Measurements from ENCODE around the gene SHISA6. TPM values are rescaled to one million over a fixed set of nuclear protein-coding genes. Genes with fewer than 3 reads are reported as not detected.

SHISA6 gene
- 8.9 TPM for polyA plus RNA-seq (ENCODE audit: insufficient read length)

DNA sequence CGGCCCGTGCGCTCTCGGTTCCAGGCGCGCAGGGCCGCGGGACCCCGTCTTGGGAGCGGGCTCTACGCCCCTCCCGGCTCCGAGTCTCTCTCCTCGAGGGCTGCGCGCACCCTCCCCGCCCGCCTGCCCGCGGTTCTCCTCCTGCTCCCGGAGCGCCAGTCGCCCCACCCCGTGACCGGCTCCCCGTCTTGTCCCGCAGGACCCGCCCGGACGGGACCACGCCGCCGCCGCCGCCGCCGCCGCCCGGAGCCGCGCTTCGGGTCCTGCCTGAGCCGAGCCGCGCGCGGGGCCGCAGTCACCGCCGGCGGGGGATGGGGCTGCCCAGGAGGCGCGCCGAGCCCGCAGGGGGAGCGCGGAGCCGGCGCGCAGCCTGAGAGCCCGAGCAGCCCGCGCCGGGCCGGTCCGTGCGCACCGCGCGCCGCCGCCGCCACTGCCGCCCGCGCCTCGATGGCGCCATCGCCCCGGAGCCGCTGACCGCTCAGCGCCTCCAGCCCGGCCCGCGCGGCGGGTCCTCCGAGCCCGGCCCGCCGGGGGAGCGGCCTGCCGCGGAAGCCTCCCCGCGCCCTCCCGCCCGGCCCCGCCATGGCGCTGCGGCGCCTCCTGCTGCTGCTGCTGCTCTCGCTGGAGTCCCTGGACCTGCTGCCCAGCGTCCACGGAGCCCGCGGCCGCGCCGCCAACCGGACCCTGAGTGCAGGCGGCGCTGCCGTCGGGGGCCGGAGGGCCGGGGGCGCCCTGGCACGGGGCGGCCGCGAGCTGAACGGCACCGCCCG lies at the start of gene SHISA6:
Gene SHISA6, plus strand, starts transcription at position 373 of the 770 bp plus-strand sequence.
- DNase-seq (ENCODE audit: low read depth), result no peak

DNA sequence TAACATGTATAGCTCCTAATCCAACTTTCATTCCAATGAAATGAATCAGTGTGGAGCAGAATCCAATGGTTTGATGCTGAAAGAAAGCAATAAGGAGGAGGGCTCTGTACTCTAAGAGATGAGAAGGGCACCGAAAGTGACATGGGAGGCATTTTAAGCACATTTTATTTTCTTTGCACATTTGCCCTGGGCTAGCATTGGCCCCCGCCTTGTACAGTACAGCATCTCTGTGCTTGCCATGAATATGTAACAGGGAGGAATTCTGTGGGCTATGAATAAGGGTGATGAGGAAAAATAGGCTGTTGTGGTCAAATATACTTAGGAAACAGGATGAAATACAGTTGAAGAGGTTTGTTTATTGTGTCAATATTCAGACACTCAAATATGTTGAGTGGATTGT lies 45.2 kb upstream of the SHISA6 start:
- no peak for DNase-seq (ENCODE audit: low read depth)

DNA sequence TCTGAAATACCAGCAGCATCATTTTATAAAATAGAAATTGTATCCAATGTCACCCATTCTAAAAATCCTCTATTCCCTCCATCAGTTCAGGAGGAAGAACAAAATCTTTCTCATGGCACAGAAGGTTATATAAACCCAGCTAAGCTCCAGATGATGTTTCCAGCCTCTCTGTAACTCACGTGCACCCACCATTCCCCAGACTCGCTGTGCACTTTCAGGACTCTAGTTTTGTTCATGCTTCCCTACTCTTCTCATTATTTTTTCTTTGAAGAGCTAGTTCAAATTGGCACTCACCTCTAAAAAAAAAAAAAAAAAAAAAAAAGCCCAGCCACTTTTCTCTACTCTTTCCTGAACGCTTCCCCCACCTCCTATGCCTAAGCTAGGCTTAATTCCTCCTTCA lies 36.0 kb upstream of the SHISA6 start:
- DNase-seq (ENCODE audit: low read depth), result no peak

DNA sequence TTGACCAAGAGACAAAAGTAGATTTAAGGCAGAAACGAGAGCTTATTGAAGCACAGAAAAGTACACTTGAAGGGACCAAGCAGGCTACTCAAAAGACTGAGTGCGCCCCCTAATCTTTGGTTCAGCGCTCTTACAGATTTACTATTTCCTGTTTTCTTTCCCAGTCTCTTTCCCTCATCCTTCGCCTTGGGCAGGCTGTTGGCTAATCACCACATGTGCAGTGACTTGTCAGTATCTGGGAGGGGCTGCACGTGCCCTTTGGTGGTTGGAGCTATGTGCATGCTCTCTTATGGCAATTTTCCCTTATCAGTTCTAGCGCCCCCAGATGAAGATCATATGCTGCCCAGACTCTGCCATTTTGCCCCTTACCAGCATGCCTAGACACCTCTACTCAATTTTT lies 35.4 kb upstream of the SHISA6 start:
- no peak for DNase-seq (ENCODE audit: low read depth)

DNA sequence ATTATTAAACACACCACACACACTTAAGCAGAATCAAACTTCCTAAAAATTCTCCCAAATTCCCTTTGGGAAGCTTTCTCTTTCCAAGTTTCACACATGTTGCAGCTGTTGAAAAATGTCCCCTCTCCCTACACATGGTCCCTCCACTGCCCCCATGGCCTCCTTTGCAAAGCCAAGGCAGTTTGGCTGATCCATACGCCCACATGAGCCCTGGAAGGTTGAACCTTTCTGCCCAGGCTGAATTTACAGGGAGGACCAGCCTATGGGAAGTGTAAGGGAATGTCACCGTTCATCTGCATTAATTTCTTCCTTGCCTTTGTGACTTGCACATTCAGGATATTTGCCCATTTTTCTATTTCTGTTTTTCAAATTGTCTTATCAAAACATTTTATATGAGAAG lies 31.1 kb upstream of the SHISA6 start:
- no peak for DNase-seq (ENCODE audit: low read depth)

DNA sequence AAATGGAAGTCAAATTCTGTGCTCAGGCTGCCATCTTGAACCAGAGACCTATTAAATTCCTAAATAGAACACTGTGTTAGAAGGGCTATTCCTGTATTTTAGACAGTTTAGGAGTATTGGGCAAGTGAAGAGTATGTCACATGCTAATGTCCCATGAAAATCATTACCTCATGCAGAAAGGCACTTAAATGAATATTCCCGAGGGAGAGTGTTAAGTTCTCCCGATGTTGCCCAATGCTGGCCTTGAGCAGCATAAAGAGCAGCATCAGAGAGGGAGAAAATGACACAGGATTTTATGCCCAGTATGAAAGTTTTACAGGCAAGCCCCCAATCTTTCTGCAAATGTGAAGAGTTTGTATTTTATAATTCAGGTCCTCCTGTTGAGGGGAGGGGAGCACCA lies 28.2 kb upstream of the SHISA6 start:
- no peak for DNase-seq (ENCODE audit: low read depth)

DNA sequence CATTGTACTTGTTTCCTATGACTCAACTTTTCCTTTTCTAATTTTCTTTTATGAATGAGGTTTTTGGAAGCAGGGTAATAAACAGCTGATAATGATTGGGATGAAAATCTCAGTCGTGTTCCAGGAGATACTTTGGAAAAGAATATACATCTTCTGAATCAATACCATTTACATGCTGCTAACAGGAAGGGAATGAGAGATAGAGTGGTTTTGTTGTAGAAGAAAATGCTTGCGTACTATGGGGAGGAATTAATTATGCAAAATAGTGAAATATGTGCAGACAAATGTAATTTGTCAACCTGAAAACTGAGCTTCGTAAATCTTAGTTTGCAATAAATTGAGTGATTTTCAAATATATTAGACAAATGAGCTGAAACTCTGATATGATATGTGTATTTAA lies 24.0 kb upstream of the SHISA6 start:
- DNase-seq (ENCODE audit: low read depth), result no peak

DNA sequence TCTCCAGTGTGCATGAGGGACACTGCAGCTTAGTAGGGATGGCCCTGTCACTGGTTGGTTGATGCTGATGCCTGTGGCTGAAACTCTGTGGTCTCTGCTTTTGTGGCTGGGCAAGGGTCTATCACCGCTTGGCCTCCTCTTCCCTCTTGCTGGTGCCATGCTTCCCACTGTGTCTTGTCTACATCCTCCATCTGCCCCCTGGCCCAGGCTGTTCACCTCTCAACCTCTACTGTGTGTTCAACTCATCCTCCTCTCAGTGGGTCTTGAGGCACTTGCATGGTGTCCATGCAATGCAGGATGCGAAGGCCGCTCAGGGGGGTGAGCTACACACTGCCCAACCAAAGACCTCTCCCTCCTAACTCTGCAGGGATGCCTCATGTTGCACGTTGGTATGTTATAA lies 19.8 kb upstream of the SHISA6 start:
- DNase-seq (ENCODE audit: low read depth), result no peak

DNA sequence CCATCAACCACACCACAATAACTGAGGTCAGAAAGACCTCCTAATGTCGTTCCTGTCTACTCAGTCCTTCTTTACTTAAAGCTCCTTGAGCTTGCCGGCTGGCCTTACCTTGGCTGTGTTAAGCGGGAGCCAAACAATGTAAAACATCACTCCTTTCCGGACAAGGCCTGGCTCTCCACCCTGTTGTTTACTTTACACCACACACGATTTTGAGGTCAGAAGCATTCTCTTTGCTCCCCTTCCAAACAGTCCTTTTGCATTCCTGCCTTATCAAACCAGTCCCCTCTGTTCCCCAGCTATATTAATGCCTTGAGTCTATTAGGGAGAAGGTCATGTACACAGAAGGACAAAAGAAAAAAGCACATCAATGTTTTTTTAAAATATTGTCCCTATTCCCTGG lies 19.3 kb upstream of the SHISA6 start:
- DNase-seq (ENCODE audit: low read depth), result no peak

DNA sequence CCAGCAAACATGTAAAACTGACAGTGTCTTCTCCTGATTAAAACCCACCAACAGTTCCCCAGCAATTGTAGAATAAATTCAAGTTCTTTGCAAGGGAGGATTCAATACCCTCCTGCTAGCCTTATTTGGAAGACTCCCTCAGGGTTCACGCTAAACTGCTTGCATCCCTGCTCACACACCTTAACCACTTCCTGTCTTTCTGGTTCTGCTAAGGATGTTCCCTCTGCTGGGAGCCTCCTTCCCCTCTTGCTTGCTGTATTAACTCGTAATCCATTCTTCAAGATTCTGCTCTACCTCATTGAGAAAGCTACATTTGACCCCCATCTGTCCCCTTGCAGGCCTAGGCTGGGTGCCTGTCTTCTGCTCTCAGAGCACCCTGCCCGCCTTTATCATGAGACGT lies 2.3 kb upstream of the SHISA6 start:
- DNase-seq (ENCODE audit: low read depth), result no peak

DNA sequence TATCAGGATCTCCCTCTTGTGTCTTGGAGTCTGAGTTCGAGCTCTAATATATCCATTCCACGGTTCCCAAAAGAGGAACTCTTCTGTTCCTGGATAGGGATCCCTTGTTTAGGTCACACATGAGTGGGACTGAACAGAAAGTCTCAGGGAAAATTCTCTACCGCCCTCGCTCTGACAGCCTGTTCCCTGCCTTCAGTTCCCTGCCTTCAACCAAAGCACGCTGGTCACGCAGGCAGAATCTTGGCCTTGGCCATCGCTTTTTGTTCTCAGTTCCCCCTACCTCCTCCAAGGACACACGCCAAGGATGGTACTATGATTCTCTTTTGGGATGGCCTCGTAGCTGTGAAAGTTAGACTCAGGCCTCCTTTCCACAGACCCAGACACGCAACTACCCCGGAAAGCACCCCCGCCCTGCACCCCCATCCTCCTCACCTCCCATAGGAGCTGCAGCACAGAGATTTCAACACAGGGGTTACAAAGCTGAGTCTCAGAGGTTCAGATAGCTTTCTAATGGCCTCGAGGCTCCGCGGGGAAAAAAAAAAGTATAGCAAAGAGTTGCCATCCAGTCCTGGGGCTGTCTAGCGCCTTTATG lies 1.5 kb upstream of the SHISA6 start:
- DNase-seq (ENCODE audit: low read depth), result no peak

DNA sequence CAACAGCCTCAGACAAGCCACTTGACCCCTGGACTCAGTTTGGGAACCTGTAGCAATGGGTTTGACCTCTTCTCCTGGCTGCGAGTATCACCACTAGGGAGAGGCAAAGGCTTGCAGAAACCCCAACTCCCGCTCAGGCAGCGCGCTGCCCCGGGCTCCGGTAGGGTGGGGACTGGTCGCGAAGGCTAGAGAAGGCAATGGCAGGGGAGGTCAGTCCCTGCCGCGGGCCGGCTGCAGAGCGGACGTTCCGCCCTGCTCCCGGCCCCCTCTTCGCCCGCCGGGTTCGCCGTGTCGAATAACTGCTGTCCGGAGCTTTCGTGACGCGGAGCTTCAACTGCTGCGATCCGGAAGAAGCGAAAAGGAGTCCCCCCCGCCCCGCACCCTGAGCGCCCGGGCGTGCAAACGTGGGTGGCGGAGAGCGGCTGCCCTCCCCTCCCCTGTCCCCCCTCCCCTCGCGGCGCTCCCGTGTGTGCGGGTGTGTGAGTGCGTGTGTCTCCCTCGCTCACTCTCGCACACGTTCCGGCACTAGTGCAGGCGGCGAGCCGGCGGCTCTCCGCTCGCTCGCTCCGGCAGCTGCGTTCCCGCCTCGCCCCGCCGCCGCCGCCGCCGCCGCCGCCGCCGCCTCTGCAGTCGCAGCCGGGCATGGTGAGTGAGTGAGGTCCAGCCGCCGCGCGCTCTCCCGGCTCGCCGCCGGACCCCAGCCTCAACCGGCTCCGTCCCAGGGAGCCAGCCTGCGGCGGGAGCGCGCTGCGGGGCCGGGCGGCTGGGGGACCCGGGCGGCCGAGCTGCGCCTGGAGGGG lies 772 bp upstream of the SHISA6 start:
- DNase-seq (ENCODE audit: low read depth), result no peak

DNA sequence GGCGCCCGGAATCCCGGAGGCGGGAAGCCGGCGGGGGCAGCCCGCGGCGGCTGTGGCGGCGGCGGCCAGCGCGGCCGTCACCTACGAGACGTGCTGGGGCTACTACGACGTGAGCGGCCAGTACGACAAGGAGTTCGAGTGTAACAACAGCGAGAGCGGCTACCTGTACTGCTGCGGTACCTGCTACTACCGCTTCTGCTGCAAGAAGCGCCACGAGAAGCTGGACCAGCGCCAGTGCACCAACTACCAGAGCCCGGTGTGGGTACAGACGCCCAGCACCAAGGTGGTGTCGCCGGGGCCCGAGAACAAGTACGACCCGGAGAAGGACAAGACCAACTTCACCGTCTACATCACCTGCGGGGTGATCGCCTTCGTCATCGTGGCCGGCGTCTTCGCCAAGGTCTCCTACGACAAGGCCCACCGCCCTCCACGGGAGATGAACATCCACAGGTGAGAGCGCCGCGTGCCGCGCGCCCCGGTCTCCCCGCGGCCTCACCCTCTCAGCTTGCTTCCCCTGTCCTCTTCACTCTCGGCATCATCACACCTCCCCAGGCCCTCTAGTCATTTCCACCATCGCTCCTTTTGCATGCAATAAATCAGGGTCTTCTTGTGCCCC lies 706 bp downstream of the SHISA6 start:
- no peak for DNase-seq (ENCODE audit: low read depth)

DNA sequence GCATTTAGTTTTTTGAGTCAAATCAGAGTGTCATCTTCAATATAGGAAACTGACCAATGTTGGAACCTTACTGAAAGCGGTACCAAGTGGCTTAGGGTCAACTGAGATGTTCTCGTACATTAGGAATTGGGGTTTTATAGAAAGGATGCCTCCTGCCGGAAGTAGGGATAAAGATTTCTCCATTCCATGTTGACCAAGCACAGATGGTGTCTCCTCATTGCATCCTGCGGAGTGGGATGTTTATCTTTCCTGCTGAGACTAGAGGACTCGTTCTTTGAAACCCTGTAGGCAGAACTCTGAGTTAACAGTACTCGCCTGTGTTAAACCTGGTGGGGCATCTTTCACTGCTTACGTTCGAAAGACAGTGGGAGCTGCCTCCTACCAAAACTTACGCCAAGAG lies 1.4 kb downstream of the SHISA6 start:
- no peak for DNase-seq (ENCODE audit: low read depth)

DNA sequence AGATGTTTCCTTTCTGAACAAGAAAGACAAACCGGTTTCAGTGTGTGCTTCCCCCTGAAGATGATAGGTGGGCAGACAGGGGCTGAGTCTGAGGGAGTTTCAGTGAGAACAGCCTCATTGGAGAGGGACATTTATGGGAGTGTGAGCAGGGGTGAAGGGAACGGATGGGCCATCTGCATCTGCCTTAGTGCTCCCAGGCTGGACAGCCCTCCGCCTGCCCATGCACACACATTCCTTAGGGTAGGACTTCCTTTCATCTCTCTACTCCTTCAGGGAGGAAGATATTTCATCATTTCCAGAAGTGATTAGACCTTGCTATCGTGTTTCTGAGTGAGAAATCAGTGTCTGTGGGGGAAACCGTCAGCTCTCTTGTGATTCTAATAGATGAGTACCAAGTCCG lies 3.8 kb downstream of the SHISA6 start:
- DNase-seq (ENCODE audit: low read depth), result no peak

DNA sequence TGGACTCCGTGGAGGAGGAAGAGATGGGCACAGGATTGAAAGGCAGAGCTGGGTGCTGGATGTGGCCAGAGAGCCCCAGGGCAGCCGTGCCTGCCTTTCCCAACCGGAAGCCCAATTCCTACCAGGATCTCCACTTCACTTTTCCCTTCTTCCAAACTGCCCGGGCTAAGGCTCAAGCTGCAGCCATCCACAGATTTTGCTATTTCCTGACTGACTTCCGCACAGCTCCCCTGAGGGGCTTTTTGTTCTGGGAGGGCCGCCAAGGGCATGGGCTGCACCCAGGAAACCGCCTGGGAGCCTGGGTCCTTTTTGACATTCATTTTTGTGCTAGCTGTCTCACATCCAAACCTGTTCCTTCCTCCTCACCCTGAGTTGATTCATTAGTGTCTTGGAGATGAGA lies 4.2 kb downstream of the SHISA6 start:
- DNase-seq (ENCODE audit: low read depth), result no peak

DNA sequence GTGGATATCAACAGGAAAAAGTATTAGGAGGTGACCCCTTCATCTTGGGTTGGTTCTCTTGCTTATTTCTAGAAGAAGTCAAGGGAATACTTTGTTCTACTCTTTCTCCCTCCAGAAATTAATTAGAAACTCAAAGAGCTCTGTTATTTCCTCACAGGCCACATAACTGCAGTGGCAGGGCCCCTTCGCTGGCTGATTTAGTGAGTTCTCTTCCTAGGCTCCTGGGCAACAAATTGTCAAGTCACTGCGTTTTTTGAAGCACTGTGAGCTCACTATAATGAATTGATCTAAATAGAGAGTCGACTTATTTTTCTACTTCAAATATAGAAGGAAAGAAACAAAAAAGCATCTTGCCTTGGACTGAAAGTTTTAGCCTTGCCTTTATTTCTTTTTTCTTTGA lies 4.8 kb downstream of the SHISA6 start:
- no peak for DNase-seq (ENCODE audit: low read depth)

DNA sequence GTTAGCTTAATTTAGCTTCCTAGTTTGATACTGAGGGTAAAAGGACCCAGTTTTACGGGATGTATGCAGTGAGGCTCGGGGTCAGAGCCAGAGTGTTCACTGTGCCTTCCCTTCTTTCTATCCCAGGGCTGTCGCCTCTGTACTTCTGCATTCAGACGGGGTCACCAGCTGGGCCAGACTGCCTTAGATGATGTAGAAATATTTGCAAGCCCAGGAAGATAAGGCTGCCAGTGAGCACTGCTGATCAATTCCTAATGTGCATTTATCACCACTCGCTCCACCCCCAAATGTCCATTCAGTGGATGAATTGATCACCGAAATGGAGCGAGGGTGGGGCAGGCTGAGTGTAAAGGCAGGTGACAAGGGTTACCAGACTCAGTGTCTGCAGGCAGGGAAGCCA lies 9.1 kb downstream of the SHISA6 start:
- DNase-seq (ENCODE audit: low read depth), result no peak

DNA sequence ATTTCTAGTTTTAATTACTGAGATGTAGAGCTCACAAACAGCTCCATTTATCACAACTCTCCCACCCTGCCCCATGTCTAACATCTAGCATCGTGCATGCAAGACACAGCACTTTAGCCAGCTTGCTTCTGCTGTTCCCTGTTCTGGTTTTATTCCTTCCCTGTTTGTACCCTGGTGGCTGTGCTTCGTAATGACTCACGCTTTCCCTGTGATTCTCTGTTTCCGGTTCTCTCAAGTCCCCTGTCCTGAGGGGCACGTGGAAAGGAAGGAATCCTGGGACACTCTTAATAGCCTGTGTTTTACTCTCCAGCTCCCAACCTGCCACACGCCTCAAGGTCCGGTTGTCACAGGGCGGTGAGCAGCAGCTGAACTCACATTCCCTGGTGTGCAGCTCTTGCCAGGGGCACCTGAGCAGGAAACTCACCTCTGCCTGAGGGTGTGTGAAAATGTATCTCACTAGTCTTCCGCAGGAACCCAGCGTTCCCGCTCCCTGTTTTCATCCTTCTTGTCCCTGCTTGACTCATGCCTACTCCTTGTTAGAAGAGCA lies 10.6 kb downstream of the SHISA6 start:
- DNase-seq (ENCODE audit: low read depth), result no peak

DNA sequence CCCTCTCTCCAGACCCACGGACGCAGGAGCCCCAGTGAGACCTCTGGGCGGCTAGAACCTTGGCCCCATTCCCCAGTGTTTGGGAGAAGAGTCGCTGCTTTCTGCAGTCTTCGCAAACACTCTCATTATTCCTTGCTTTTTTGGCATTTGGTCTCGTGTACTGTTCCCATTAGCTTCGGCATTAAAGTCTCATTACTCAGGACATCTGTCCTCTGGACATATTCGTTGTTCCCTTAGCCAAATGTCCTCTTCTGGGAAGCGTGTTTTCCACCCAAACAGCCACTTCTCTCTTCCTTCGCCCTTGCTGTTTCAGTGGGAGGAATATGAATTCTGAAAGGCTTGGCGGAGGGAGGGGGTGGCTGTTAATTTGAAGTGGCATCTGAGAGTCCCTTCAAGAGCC lies 11.1 kb downstream of the SHISA6 start:
- DNase-seq (ENCODE audit: low read depth), result no peak

DNA sequence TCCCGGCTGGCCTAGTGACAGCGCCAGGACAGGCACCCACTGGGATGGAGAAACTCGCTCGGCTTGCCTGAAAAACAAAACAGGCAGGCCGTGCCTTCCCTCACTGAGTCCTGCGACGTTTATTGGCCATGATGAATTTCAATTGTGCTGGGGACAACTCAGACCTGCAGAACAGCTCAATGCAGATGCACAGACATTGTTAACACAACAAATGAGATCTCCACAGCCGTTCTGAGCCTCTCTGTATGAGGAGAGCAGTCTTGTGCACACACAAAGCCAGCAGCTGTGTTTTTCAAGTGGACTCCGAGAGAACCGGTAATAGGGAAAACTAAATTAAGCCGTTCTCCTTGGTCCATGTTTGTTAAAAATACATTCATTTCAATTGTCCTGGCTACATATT lies 15.9 kb downstream of the SHISA6 start:
- DNase-seq (ENCODE audit: low read depth), result no peak

DNA sequence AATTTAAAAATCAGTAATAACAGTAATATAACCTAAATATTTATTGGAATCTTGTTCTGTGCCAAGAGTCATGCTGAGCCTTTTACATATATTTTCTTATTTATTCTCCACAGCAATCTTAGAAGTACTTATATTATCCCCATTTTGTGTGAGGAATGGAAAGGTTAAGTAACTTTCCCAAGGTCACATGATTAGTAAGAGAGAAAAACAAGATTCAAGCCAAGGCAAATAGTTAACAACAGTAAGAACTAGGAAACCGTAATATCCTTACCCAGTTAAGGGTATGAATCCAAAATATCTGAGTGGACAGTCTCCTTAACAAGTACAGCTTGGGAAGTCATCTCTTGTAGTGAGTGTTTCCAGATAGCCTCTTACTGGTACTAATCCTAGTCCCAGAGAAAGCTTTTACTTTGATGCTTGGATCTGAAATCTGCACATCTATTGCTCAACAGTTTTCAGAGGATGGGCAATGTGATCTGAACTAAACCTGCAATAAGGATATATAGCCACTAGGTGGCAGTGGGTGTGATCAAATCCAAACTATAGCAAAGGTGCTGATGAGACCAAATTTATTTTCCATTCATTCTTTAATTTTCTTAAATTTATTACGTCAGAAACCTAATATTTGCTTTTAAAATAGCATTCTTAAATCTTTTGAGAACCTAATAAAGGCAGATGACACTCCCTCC lies 23.3 kb downstream of the SHISA6 start:
- no peak for DNase-seq (ENCODE audit: low read depth)
